Endodermal cell (in vitro differentiated cells): Measurements from ENCODE around the gene TXNRD3. TPM values are rescaled to one million over a fixed set of nuclear protein-coding genes. Genes with fewer than 3 reads are reported as not detected.

ENCODE experiments used
- DNase-seq: peaks from one replicate; pipeline ENCODE4 v3.0.0-alpha.2; 2017
- H3K27ac ChIP-seq: 2 replicates; pipeline ENCODE4 v1.5.1; 2013; ENCODE audit warnings: mild to moderate bottlenecking, low read depth, low read length, moderate library complexity
- H3K27me3 ChIP-seq: 2 replicates; pipeline ENCODE4 v1.6.1; 2013; ENCODE audit warnings: mild to moderate bottlenecking, low read length, moderate library complexity; ENCODE audit not compliant: insufficient read depth, control insufficient read depth, poor library complexity, severe bottlenecking
- H3K36me3 ChIP-seq: 2 replicates; pipeline ENCODE4 v1.7.0; 2013; ENCODE audit warnings: mild to moderate bottlenecking, low read length, moderate library complexity; ENCODE audit not compliant: control insufficient read depth, insufficient read depth
- H3K4me1 ChIP-seq: one replicate; pipeline ENCODE4 v1.7.0; 2013; ENCODE audit warnings: low read length; ENCODE audit not compliant: control insufficient read depth, insufficient read depth
- H3K4me3 ChIP-seq: 2 replicates; pipeline ENCODE4 v1.5.1; 2013; ENCODE audit warnings: mild to moderate bottlenecking, low read length, moderate library complexity
- H3K9ac ChIP-seq: 2 replicates; pipeline ENCODE4 v1.6.1; 2013; ENCODE audit warnings: mild to moderate bottlenecking, low read length, moderate library complexity; ENCODE audit not compliant: poor library complexity, severe bottlenecking; ENCODE audit errors: extremely low read depth
- H3K9me3 ChIP-seq: 2 replicates; pipeline ENCODE4 v1.6.1; 2013; ENCODE audit warnings: mild to moderate bottlenecking, low read length, moderate library complexity; ENCODE audit not compliant: control insufficient read depth
- H3K27ac Mint-ChIP-seq: 2 replicates; pipeline ENCODE4 v1.8.0; 2020; ENCODE audit warnings: mixed read lengths
- H3K27me3 Mint-ChIP-seq: 2 replicates; pipeline ENCODE4 v1.8.0; 2021; ENCODE audit warnings: mild to moderate bottlenecking, mixed read lengths; ENCODE audit not compliant: insufficient read depth
- H3K36me3 Mint-ChIP-seq: 2 replicates; pipeline ENCODE4 v1.8.0; 2020; ENCODE audit warnings: low read depth, mixed read lengths
- H3K4me1 Mint-ChIP-seq: 2 replicates; pipeline ENCODE4 v1.8.0; 2020; ENCODE audit warnings: mixed read lengths
- H3K4me3 Mint-ChIP-seq: 2 replicates; pipeline ENCODE4 v1.8.0; 2020; ENCODE audit warnings: mild to moderate bottlenecking, moderate library complexity, mixed read lengths
- H3K9me3 Mint-ChIP-seq: 2 replicates; pipeline ENCODE4 v1.8.0; 2020; ENCODE audit warnings: mild to moderate bottlenecking, mixed read lengths
- CTCF ChIP-seq: fragments of 200-600 bp; sonication (generic); conservative IDR thresholded peaks from 2 replicates; pipeline ENCODE4 v1.5.0; 2021; ENCODE audit warnings: antibody characterized with exemption, mild to moderate bottlenecking
- WGBS, 2 experiments: methylation state at CpG; one replicate each; pipeline versions ENCODE4 v1.1.5 to v1.1.7; 2013; ENCODE audit warnings: missing lambda C conversion rate in 2 of 2, mixed read lengths in 1 of 2; ENCODE audit not compliant: insufficient coverage in 1 of 2, insufficient read length in 1 of 2; 5-methylcytosine and 5-hydroxymethylcytosine counted together
- total RNA-seq, 2 donors: library from RNA; stranded (reverse); fragmentation: NEBNext Ultra II Directional in 1 of 2; extraction: Animal tissue kit (Norgen Biotek cat#: 25700) in 1 of 2; gene quantifications; 2 replicates in 1 of 2; 3 replicates in 1 of 2; pipeline ENCODE4 v1.2.1, GENCODE V29; 2021

Gene TXNRD3
- total RNA-seq, 2 donors from 2014 or later, result 13.1 to 18.1 TPM

DNA sequence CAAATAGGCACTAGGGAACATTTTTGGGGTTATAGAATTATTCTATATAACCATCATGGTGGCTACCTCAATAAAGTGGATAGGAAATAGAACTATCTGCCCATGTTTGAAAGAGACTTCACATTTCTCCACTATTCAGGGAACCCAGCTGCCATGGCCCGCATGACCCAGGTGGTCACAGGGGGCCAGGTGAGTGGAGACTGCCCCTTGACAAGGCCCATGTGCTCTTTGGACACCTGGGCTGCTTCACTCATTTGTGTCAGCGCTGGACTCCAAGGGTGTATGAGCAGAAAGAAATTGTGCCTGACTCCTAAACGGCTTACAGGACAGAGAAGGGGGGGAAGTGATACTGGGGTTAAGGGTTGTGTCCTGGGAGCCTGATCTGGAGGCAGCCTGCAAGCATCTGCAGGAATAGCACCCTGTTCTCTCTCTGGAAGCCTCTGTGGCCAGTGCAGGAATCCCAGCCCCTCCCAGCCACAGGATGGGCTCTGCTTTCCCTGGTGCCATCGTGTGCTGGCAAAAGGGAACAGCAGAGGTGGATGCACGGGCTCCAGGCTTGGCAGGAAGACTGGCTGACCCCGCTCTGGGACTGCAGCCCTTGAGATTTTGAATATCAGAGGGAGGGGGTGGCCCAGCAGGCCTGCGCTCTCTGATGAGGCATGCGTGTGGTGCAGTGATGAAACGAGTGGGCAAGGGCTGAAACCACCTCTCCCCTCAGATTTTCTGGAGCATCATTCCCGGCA lies 87.1 kb downstream of the TXNRD3 start:
- no peaks in the 10 kb centered on the region for H3K27me3 ChIP-seq
- Mint-ChIP-seq H3K4me1 (peaks cover 8% of the 10 kb centered on the region), H3K36me3 (no peaks in the 10 kb centered on the region), H3K27ac (no peak overlapping the region), H3K27me3 (no peaks in the 10 kb centered on the region), H3K4me3 (no peak overlapping the region), H3K9me3 (peaks cover under 1% of the 10 kb centered on the region)
- peak; percentile 58 for DNase-seq
- H3K4me1 ChIP-seq, result peaks cover 5% of the 10 kb centered on the region
- no peaks in the 10 kb centered on the region for H3K9me3 ChIP-seq
- no peaks in the 10 kb centered on the region for H3K36me3 ChIP-seq
- peak; percentile 33 for TF ChIP-seq CTCF
- 76 to 100% methylated on average over 2 to 10 of the region's 10 CpGs for WGBS, 2 experiments
- H3K4me3 ChIP-seq, result no peak overlapping the region
- H3K9ac ChIP-seq, result no peak overlapping the region
- no peak overlapping the region for H3K27ac ChIP-seq

DNA sequence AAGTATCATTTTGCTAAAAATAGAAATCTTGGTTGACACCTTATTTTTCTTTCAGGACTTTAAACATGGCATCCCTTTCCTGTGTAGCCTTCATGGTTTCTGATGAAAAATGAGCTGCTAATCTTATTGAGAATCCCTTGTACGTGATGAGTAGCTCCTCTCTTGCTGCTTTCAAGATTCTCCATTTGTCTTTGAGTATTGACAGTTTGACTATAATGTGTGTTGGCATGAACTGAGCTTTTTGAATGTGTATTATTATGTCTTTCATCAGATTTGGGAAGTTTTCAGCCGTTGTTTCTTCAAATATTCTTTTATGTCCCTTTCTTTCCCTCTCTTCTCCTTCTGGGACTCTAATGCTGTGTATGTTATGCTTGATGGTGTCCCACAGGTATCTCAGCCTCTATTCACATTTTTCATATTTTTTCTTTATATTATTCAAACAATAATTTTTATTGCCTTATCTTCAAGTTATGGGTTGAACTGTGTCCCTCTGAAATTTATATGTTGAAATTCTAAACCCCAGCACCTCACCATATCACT lies 92.1 kb downstream of the TXNRD3 start:
- TF ChIP-seq CTCF, result no peak
- peaks cover 1% of the 10 kb centered on the region for H3K27me3 Mint-ChIP-seq
- H3K9me3 Mint-ChIP-seq, result peaks cover 5% of the 10 kb centered on the region
- Histone ChIP-seq H3K36me3 (no peaks in the 10 kb centered on the region), H3K4me3 (no peak overlapping the region), H3K9me3 (no peaks in the 10 kb centered on the region), H3K4me1 (peaks cover 5% of the 10 kb centered on the region), H3K27me3 (no peaks in the 10 kb centered on the region), H3K9ac (no peak overlapping the region), H3K27ac (no peak overlapping the region)
- DNase-seq, result no peak
- no peak overlapping the region for H3K27ac Mint-ChIP-seq
- H3K36me3 Mint-ChIP-seq, result no peaks in the 10 kb centered on the region
- 57 to 91% methylated on average over 1 to 2 of the region's 2 CpGs for WGBS, 2 experiments
- H3K4me3 Mint-ChIP-seq, result no peak overlapping the region
- peaks cover 8% of the 10 kb centered on the region for H3K4me1 Mint-ChIP-seq

- no peak within 1 kb of the TSS for H3K4me3 ChIP-seq
- no peaks in the 10 kb centered on the region for H3K36me3 ChIP-seq
- no peaks in the 10 kb centered on the region for H3K4me1 Mint-ChIP-seq
- H3K4me3 Mint-ChIP-seq, result no peak within 1 kb of the TSS
- no peaks in the 10 kb centered on the region for H3K27me3 ChIP-seq
- H3K36me3 Mint-ChIP-seq, result no peaks in the 10 kb centered on the region
- no peak within 1 kb of the TSS for H3K27ac ChIP-seq
- no peak within 1 kb of the TSS for H3K9ac ChIP-seq
- no peak for TF ChIP-seq CTCF
- WGBS, 2 experiments, result 87% methylated on average over 7 to 9 of the region's 9 CpGs
- H3K27me3 Mint-ChIP-seq, result peaks cover 1% of the 10 kb centered on the region
- H3K27ac Mint-ChIP-seq, result no peak within 1 kb of the TSS
- peaks cover 5% of the 10 kb centered on the region for H3K9me3 Mint-ChIP-seq
- peak; percentile 51 for DNase-seq
- no peaks in the 10 kb centered on the region for H3K4me1 ChIP-seq
- H3K9me3 ChIP-seq, result no peaks in the 10 kb centered on the region
Observed at GRCh38 chr3:126558336-126559071, 96.4 kb downstream of the TXNRD3 start, which contains the start of gene C3orf22. C3orf22 (minus strand) TSS chr3:126558932; CDS start chr3:126553390, 5,542 bp downstream.
